OCI-LY7 (cell line): Measurements from ENCODE around the gene CEP89. TPM values are rescaled to one million over a fixed set of nuclear protein-coding genes. Genes with fewer than 3 reads are reported as not detected.

Experiments used
- BruUV-seq: library from RNA; stranded (reverse); fragments of 400-500 nt; replicated peaks from 2 replicates; lab custom pipeline; 2021; lab: Mats Ljungman, UMichigan
- CTCF ChIA-PET: fragments of 300-600 bp; sonication (Branson Sonifier 250); formaldehyde crosslinking; loops from one replicate; lab custom pipeline; 2022; ENCODE audit warnings: antibody characterized with exemption; ENCODE audit not compliant: unreplicated experiment; lab: Charles Lee
- POLR2A ChIA-PET: fragments of 300-600 bp; sonication (Branson Sonifier 250); formaldehyde crosslinking; loops from one replicate; lab custom pipeline; 2022; ENCODE audit warnings: antibody characterized with exemption; lab: Charles Lee
- DNase-seq: peaks from one replicate; pipeline ENCODE4 v3.0.0-alpha.2; 2015; ENCODE audit warnings: low spot score
- H2AFZ ChIP-seq: fragments of 200-600 bp; sonication (generic), shearing (Covaris generic); 2 replicates; pipeline ENCODE4 v1.6.1; 2014; ENCODE audit warnings: mild to moderate bottlenecking, antibody characterized with exemption, low read length, moderate library complexity
- H3K27ac ChIP-seq: fragments of 200-600 bp; sonication (generic); 2 replicates; pipeline ENCODE4 v1.5.1; 2014; ENCODE audit warnings: mixed run types, low read depth, mild to moderate bottlenecking, moderate library complexity, low read length, inconsistent platforms; ENCODE audit not compliant: poor library complexity, severe bottlenecking
- H3K36me3 ChIP-seq: fragments of 200-600 bp; sonication (generic); 2 replicates; pipeline ENCODE4 v1.6.1; 2014; ENCODE audit warnings: mild to moderate bottlenecking, antibody characterized with exemption, low read length, moderate library complexity, mixed read lengths; ENCODE audit not compliant: insufficient read depth
- H3K4me1 ChIP-seq: fragments of 200-600 bp; sonication (generic); 2 replicates; pipeline ENCODE4 v1.5.1; 2014; ENCODE audit warnings: mild to moderate bottlenecking, low read length; ENCODE audit not compliant: insufficient read depth, poor library complexity, severe bottlenecking
- H3K4me2 ChIP-seq: fragments of 200-600 bp; sonication (generic); 2 replicates; pipeline ENCODE4 v1.6.1; 2014; ENCODE audit warnings: mild to moderate bottlenecking, low read length
- H3K4me3 ChIP-seq: fragments of 200-600 bp; sonication (generic); 2 replicates; pipeline ENCODE4 v1.5.1; 2014; ENCODE audit warnings: mild to moderate bottlenecking, low read depth, low read length; ENCODE audit not compliant: poor library complexity, severe bottlenecking
- H3K79me2 ChIP-seq: fragments of 200-600 bp; sonication (generic); 2 replicates; pipeline ENCODE4 v1.6.1; 2016; ENCODE audit warnings: low read depth, mild to moderate bottlenecking, low read length, moderate library complexity, mixed read lengths; ENCODE audit not compliant: insufficient read depth
- H3K9me2 ChIP-seq: fragments of 200-600 bp; sonication (generic); 2 replicates; pipeline ENCODE4 v1.6.1; 2016; ENCODE audit warnings: mild to moderate bottlenecking, low read length, mixed read lengths; ENCODE audit not compliant: insufficient read depth
- H3K9me3 ChIP-seq: fragments of 200-600 bp; sonication (generic); 2 replicates; pipeline ENCODE4 v1.6.1; 2014; ENCODE audit warnings: mild to moderate bottlenecking, mixed run types, low read length, mixed read lengths
- H4K20me1 ChIP-seq: fragments of 200-600 bp; sonication (generic); 2 replicates; pipeline ENCODE4 v1.6.1; 2014; ENCODE audit warnings: mild to moderate bottlenecking, antibody characterized with exemption, low read length, moderate library complexity, mixed read lengths; ENCODE audit not compliant: insufficient read depth
- EZH2phosphoT487 ChIP-seq: fragments of 200-600 bp; sonication (generic); IDR thresholded peaks from 2 replicates; pipeline ENCODE4 v1.6.1; 2018; ENCODE audit warnings: low read depth, borderline replicate concordance, mild to moderate bottlenecking, mixed run types, antibody characterized with exemption, low read length, moderate library complexity, mixed read lengths
- intact Hi-C: fragments of 100-400 bp; cut with micrococcal nuclease; formaldehyde crosslinking; loops from one replicate; pipeline ENCODE4 v1.10.0; 2022; ENCODE audit not compliant: unreplicated experiment
- total RNA-seq, 2 experiments: library from RNA; depleted of rRNA in 1 of 2; stranded (reverse); fragments of >200 nt in 1 of 2; shearing (Covaris generic) in 1 of 2; gene quantifications; 2 replicates each; pipeline ENCODE4 v1.2.3, GENCODE V29; 2014 to 2022
- TF ChIP-seq, protein P1 (sequence below): fragments of 200-600 bp; sonication (generic); conservative IDR thresholded peaks from 2 replicates; pipeline ENCODE4 v1.5.1; 2014; ENCODE audit warnings: mild to moderate bottlenecking, antibody characterized with exemption, low read length, moderate library complexity, mixed read lengths

The CEP89 gene
- total RNA-seq, 2 experiments from 2014 or later, result 15.8 to 20.6 TPM

GRCh38 chr19:32921624-32922023 is 50.1 kb downstream of the CEP89 start:
- ChIA-PET CTCF (no interaction called here), POLR2A (interaction anchor here (0.7 kb wide), 1 partner anchor 96 kb away, joined by 3 read pairs; no protein-coding TSS in a partner anchor)
- no peak for DNase-seq
- Histone ChIP-seq H3K79me2 (no peaks in the 10 kb centered on the region), H3K4me2 (no peak overlapping the region), H2AFZ (no peak overlapping the region), H3K27ac (no peak overlapping the region), H3K4me1 (no peaks in the 10 kb centered on the region), H3K9me3 (no peaks in the 10 kb centered on the region), H3K36me3 (no peaks in the 10 kb centered on the region), H3K4me3 (no peak overlapping the region), H4K20me1 (no peaks in the 10 kb centered on the region), H3K9me2 (no peaks in the 10 kb centered on the region)
- intact Hi-C loops, result no loop called here
- no TSS peak for BruUV-seq
- TF ChIP-seq, protein P1, sequence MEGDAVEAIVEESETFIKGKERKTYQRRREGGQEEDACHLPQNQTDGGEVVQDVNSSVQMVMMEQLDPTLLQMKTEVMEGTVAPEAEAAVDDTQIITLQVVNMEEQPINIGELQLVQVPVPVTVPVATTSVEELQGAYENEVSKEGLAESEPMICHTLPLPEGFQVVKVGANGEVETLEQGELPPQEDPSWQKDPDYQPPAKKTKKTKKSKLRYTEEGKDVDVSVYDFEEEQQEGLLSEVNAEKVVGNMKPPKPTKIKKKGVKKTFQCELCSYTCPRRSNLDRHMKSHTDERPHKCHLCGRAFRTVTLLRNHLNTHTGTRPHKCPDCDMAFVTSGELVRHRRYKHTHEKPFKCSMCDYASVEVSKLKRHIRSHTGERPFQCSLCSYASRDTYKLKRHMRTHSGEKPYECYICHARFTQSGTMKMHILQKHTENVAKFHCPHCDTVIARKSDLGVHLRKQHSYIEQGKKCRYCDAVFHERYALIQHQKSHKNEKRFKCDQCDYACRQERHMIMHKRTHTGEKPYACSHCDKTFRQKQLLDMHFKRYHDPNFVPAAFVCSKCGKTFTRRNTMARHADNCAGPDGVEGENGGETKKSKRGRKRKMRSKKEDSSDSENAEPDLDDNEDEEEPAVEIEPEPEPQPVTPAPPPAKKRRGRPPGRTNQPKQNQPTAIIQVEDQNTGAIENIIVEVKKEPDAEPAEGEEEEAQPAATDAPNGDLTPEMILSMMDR, result no peak
- TF ChIP-seq EZH2phosphoT487, result no peak

DNA sequence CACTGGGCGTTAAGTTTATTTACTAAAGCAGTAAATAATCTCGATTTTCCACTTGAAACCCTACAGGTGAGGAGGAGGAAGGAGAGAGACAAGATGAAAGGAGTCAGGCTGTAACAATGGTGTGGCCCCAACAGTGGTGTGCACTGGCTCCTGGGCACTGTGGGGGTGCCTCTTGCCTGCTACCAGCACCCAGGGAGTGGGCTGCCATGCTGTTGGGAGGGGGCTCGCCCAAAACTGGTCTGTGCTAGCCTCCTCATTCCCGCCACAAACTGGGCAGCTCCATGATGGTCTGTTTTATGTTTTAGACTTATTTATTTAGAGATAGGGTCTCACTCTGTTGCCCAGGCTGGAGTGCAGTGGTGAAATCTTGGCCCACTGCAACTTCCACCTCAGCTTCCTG is 52.4 kb downstream of the CEP89 start:
- ChIA-PET CTCF (no interaction called here), POLR2A (no interaction called here)
- no peak for TF ChIP-seq EZH2phosphoT487
- TF ChIP-seq, protein P1, result no peak
- H2AFZ ChIP-seq, result no peak overlapping the region
- no TSS peak for BruUV-seq
- H4K20me1 ChIP-seq, result no peaks in the 10 kb centered on the region
- no peaks in the 10 kb centered on the region for H3K9me2 ChIP-seq
- no peak overlapping the region for H3K27ac ChIP-seq
- H3K79me2 ChIP-seq, result no peaks in the 10 kb centered on the region
- no peaks in the 10 kb centered on the region for H3K4me1 ChIP-seq
- DNase-seq, result no peak
- no peaks in the 10 kb centered on the region for H3K9me3 ChIP-seq
- no peaks in the 10 kb centered on the region; the same call in 1 of the 2 replicates for H3K36me3 ChIP-seq
- intact Hi-C loops, result no loop called here
- no peak overlapping the region for H3K4me2 ChIP-seq
- H3K4me3 ChIP-seq, result no peak overlapping the region

GRCh38 chr19:32917616-32917996 is 54.2 kb downstream of the CEP89 start:
- Histone ChIP-seq H2AFZ (no peak overlapping the region), H3K4me3 (no peak overlapping the region), H3K4me1 (no peaks in the 10 kb centered on the region), H3K4me2 (no peak overlapping the region), H3K79me2 (no peaks in the 10 kb centered on the region), H4K20me1 (no peaks in the 10 kb centered on the region), H3K27ac (no peak overlapping the region), H3K36me3 (no peaks in the 10 kb centered on the region; the same call in 1 of the 2 replicates), H3K9me2 (no peaks in the 10 kb centered on the region), H3K9me3 (no peaks in the 10 kb centered on the region)
- TF ChIP-seq, protein P1, result no peak
- no peak for TF ChIP-seq EZH2phosphoT487
- intact Hi-C loops, result no loop called here
- ChIA-PET CTCF (no interaction called here), POLR2A (interaction anchor here (0.6 kb wide), 1 partner anchor 188 kb away, joined by 4 read pairs; no protein-coding TSS in a partner anchor)
- no peak for DNase-seq
- no TSS peak for BruUV-seq
